Measurements from ENCODE around the gene IFI27L1.
"Not testable (repeated sequence)": the region's sequence is repeated elsewhere in the genome, so short reads cannot be mapped to it uniquely, and the experiment has no call there.

The IFI27L1 gene

GRCh38 chr14:94066089-94066676 is 14.9 kb upstream of the IFI27L1 start:
- TF ChIP-seq CTCF (IDR thresholded peaks at IDR 0.05; ENCODE audit: extremely low read depth, missing control alignments): no peak
- DNase-seq (ENCODE audit: low spot score): no peak

GRCh38 chr14:94072076-94072475 is 9.0 kb upstream of the IFI27L1 start:
- DNase-seq (ENCODE audit: low spot score): not testable (repeated sequence)

- TF ChIP-seq CTCF (IDR thresholded peaks at IDR 0.05; ENCODE audit: extremely low read depth, missing control alignments): no peak
- no peak for DNase-seq (ENCODE audit: low spot score)
Observed at GRCh38 chr14:94074534-94074933, 6.6 kb upstream of the IFI27L1 start.

- no peak for DNase-seq (ENCODE audit: low spot score)
- no peak for TF ChIP-seq CTCF (IDR thresholded peaks at IDR 0.05; ENCODE audit: extremely low read depth, missing control alignments)
Observed at GRCh38 chr14:94075008-94075407, 6.1 kb upstream of the IFI27L1 start.

- no peak for DNase-seq (ENCODE audit: low spot score)
- no peak for TF ChIP-seq CTCF (IDR thresholded peaks at IDR 0.05; ENCODE audit: extremely low read depth, missing control alignments)
Observed at GRCh38 chr14:94077111-94077821, 3.8 kb upstream of the IFI27L1 start.

- TF ChIP-seq CTCF (IDR thresholded peaks at IDR 0.05; ENCODE audit: extremely low read depth, missing control alignments): no peak
- DNase-seq (ENCODE audit: low spot score): no peak
Observed at GRCh38 chr14:94077823-94078222, 3.3 kb upstream of the IFI27L1 start.

- DNase-seq (ENCODE audit: low spot score): no peak
- no peak for TF ChIP-seq CTCF (IDR thresholded peaks at IDR 0.05; ENCODE audit: extremely low read depth, missing control alignments)
Observed at GRCh38 chr14:94079891-94080620, 1.1 kb upstream of the IFI27L1 start.
